ENCODE data around the gene SYNE2.

DNA sequence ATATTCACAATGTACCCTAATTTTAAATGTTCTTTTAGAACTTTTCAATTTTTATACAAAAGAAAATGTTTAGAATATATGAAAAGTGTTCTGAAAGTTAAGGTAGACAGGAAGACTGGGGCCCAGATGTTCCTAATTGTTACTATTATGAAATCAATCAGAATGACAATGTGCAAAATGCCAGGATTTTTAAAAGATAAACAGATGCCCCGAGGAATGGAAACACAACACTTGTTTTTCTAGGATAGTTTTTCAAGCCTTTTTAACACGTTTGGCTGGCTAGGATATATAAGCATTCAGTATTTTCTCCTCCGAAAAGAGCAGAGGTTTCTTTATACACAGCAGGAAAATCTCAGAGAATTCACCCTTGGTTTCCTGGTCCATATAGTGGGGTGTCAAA lies 334.5 kb downstream of the SYNE2 start:
- TF ChIP-seq CTCF (IDR thresholded peaks at IDR 0.05) (no peak), POLR2A (IDR thresholded peaks at IDR 0.05) (no peak), EP300 (IDR thresholded peaks at IDR 0.05) (no peak)

All from gastroesophageal sphincter (tissue), 3 donors.